ENCODE data around the gene L3MBTL4. TPM values are rescaled to one million over a fixed set of nuclear protein-coding genes. Genes with fewer than 3 reads are reported as not detected.

L3MBTL4 gene
- total and polyA plus RNA-seq, 12 donors: 3.9 to 22.6 (median 8.7) TPM

DNA sequence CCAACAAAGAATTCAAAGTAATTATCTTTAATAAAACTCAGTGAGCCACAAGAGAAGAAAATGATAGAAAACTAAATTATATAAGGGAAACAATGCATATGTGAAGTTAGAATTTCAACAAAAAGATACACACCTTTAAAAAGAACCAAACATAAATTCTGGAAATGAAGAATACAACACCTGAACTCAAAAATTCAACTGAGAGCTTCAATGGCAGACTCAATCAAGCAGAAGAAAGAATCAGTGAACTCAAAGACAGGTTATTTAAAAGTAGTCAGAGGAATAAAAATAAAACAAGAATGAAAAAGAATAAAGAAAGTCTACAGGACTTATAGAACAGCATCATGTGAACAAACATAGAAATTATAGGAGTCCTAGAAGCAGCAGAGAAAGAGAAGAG lies 73.4 kb downstream of the L3MBTL4 start:
- Histone ChIP-seq H3K9me3 (replicated peaks in 1 of 3) (peaks cover 0 to 13% (median 0%) of the 10 kb centered on the region in 3 donors), H3K36me3 (replicated peaks in 1 of 2) (no peaks in the 10 kb centered on the region), H3K4me3 (no peak overlapping the region), H3K27me3 (no peaks in the 10 kb centered on the region), H3K4me1 (replicated peaks in 1 of 2) (no peaks in the 10 kb centered on the region), H3K27ac (no peak overlapping the region)
- DNase-seq: no peak
- intact Hi-C loops (cut with DNase I): no loop called here
- TF ChIP-seq POLR2A (IDR thresholded peaks at IDR 0.05) (no peak), CTCF (IDR thresholded peaks at IDR 0.05) (no peak)

GRCh38 chr18:6340121-6340520 lies 74.6 kb downstream of the L3MBTL4 start:
- no peak for DNase-seq
- Histone ChIP-seq H3K9me3 (replicated peaks in 1 of 3) (peaks cover 0 to 13% (median 0%) of the 10 kb centered on the region in 3 donors), H3K4me3 (no peak overlapping the region), H3K27me3 (no peaks in the 10 kb centered on the region), H3K36me3 (replicated peaks in 1 of 2) (no peaks in the 10 kb centered on the region), H3K27ac (no peak overlapping the region), H3K4me1 (replicated peaks in 1 of 2) (no peaks in the 10 kb centered on the region)
- TF ChIP-seq CTCF (IDR thresholded peaks at IDR 0.05) (no peak), POLR2A (IDR thresholded peaks at IDR 0.05) (no peak)
- WGBS, 4 donors: 91 to 100% (median 96%) methylated on average over 1 of the region's 1 CpG
- intact Hi-C loops (cut with DNase I): no loop called here

DNA sequence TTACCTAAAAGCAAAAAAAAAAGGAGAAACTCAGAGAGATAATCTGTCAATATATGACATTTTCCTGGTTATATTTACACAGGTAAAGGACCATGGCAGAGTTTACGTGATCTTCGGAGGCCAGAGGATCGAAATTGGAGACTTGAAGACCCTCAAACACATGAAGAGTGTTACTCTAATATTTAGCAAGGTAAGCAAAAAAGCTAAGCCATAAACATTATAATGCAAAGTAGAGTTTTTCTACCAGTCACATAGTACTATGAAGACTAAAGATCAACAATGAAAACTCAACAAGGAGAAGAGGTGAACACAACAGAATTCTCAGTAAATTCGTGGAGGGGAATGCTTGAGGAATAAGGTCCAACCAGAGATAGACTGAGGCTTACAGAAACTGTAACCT lies 78.5 kb downstream of the L3MBTL4 start:
- DNase-seq: no peak
- Histone ChIP-seq H3K4me1 (replicated peaks in 1 of 2) (no peaks in the 10 kb centered on the region), H3K27ac (no peak overlapping the region), H3K27me3 (no peaks in the 10 kb centered on the region), H3K4me3 (no peak overlapping the region), H3K9me3 (replicated peaks in 1 of 3) (peaks cover 0 to 4% (median 0%) of the 10 kb centered on the region in 3 donors), H3K36me3 (replicated peaks in 1 of 2) (no peaks in the 10 kb centered on the region)
- intact Hi-C loops (cut with DNase I): no loop called here
- no peak for TF ChIP-seq POLR2A (IDR thresholded peaks at IDR 0.05)
- WGBS, 4 donors: 85 to 92% (median 88%) methylated on average over 4 of the region's 4 CpGs

DNA sequence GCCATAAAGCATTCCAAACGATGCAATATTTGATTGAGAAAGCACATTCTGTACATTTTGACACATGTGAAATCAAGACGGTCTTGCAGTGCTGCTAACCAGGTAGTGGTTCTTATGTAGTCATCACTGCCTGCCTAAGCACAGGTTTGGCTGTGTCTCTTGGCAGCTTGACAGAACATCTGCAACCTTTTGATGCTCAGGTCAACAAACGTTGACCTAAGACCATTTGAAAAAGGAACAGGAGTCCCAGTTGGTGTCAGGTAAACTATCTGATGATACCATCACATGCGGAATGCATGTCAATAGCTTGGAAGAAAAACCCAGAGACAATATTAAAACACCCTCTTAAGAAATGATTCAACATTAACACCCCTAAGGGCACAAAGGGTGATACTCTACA lies 80.7 kb downstream of the L3MBTL4 start:
- intact Hi-C loops (cut with DNase I): no loop called here

More for the DNA sequence above, 80.7 kb downstream of the L3MBTL4 start:
- peaks cover 0 to 4% (median 0%) of the 10 kb centered on the region in 3 donors for H3K9me3 ChIP-seq (replicated peaks in 1 of 3)
- 77 to 87% (median 85%) methylated on average over 4 of the region's 4 CpGs for WGBS, 4 donors
- no peaks in the 10 kb centered on the region for H3K36me3 ChIP-seq (replicated peaks in 1 of 2)
- DNase-seq: no peak
- no peaks in the 10 kb centered on the region for H3K4me1 ChIP-seq (replicated peaks in 1 of 2)
- H3K27me3 ChIP-seq: no peaks in the 10 kb centered on the region
- TF ChIP-seq CTCF (IDR thresholded peaks at IDR 0.05): no peak
- no peak for TF ChIP-seq POLR2A (IDR thresholded peaks at IDR 0.05)
- H3K4me3 ChIP-seq: no peak overlapping the region
- H3K27ac ChIP-seq: no peak overlapping the region

Data from adrenal gland (tissue), 12 donors.